ENCODE data around the gene CLEC4D.
A peak's percentile ranks its signal among the peaks of the same experiment; 100 is the strongest.
"Not testable (repeated sequence)": the region's sequence is repeated elsewhere in the genome, so short reads cannot be mapped to it uniquely, and the experiment has no call there.

Gene CLEC4D

DNA sequence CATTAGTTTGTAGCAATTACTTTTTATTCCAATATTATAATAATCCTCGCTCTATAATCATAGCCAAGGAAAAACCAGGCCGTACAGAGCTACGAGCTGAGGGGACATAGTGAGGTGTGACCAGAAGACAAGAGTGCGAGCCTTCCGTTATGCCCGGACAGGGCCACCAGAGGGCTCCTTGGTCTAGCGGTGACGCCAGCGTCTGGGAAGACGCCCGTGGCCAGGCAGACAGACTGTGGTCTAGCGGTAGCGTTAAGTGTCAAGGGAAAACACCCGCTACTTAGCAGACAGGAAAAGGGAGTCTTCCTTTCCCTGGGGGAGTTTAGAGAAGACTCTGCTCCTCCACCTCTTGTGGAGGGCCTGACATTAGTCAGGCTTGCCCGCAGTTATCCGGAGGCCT is 24.5 kb downstream of the CLEC4D start:
- not testable (repeated sequence) for DNase-seq

DNA sequence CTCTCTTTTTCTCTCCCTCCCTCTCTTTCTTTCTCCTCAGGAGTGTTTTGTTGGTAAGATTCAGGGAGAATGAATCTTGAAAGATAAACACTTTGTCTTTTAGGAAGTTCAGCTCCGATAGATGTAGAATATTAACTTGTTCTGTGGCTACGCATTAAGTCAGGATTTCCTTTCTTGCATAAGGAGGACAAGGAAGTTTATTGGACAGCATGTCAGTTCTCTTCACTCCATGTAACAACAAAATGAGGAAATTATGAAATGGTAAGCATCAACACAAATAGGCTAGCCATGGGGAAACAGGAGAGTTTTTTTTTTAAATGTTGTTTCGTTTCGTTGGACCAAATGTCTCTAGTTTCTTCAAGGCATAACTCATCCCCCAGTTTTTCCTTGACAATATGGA is 27.5 kb downstream of the CLEC4D start, which contains the start of gene CLEC4E:
Gene CLEC4E, minus strand, starts transcription at position 75 of the 400 bp plus-strand sequence. CDS start 108 bp downstream, outside the sequence.
- DNase-seq = not testable (repeated sequence)

- no peak for DNase-seq
Measured at GRCh38 chr12:8541562-8541961, 28.3 kb downstream of the CLEC4D start.

DNA sequence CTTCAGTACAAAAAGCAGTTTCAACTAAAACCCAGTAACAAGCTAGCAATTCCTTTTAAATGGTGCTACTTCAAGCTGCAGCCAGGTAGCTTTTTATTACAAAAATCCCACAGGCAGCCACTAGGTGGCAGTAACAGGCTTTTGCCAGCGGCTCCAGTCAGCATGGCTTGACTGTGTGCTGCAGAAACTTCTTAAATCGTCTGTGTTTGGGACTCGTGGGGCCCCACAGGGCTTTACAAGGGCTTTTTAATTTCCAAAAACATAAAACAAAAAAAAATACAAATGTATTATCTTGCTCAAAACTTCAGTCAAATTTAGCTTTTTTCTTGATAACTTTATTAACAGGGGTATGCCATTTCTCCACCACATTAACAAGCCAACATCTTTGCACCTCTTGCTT is 31.0 kb downstream of the CLEC4D start:
- DNase-seq = peak; percentile 84

- no peak for DNase-seq
Measured at GRCh38 chr12:8546591-8546990, 33.3 kb downstream of the CLEC4D start.

- DNase-seq = no peak
Measured at GRCh38 chr12:8547645-8548044, 34.3 kb downstream of the CLEC4D start.

DNA sequence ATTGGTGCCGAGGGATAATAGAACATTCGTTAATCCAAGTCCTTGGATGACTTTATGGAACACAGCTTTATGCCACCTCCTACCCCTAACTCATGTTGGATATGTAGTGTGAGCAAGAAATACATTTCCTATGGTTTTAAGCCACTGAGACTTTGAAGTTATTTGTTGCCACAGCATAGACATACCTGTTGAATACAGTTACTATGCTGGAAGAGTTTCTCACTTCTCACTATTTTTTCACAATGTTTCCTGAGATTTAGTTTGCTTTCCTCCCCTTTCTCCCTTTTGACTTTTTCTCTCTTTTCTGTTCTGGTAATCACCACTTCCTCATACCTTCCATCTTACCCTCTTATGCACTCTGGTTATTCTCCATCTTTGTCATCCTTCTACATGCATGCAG is 34.9 kb downstream of the CLEC4D start:
- DNase-seq = no peak

GRCh38 chr12:8549381-8549780 is 36.1 kb downstream of the CLEC4D start:
- no peak for DNase-seq

- DNase-seq = no peak
Measured at GRCh38 chr12:8553088-8553627, 39.9 kb downstream of the CLEC4D start.

DNA sequence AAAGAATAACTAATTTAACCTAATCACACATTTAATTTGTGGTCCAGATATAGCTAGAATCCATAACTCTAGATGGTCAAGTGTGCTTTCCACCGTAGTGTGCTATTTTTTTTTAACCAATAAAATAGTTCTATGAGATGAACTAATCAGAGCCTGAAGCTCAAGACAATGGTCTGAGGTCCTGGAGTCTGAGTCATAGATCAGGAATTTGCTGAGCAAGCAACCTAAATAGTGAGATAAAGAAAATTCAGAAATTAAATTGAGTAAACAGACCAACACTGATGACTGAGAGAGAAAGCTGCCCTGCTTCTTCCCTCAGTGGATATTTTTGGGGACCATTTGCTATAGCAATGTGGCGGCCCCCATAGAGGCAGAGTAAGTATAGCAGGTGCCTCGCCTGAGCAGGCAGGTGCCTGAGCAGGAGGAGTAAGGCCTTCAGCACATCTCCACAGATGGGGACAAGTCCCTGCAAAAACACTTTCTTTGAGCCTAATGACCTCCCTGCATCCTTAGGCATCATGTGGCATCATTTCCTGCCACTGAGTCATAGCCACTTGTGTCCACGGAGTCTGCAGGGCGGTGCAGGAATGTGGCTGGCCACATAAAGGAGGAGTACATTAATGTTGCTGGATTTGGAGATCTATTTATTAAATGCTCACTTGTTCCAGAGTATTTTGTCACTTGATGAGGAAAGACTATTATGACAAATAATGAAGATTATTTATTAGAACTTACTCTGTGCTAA is 41.3 kb downstream of the CLEC4D start:
- DNase-seq = no peak

GRCh38 chr12:8556531-8557097 is 43.3 kb downstream of the CLEC4D start:
- no peak for DNase-seq

GRCh38 chr12:8559676-8560075 is 46.4 kb downstream of the CLEC4D start:
- DNase-seq = no peak

DNA sequence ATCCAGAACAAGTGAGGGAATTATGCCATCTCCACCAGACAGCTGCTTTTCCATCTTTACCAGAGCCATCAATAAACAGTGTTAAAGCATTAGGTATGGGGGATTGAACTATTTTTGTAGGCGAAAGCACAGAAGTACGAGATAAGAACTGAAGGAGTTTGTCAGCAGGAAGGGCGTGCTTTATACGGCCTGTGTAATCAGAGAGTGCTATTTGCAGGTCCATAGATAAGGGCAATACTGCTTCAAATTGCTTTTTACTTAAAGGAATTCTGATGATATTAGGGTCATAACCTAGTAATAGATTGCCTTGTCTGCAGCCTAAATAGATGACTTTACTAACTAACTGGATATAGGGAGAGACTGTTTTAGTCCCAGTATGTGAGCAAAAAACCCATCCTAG is 47.7 kb downstream of the CLEC4D start:
- DNase-seq = no peak

DNA sequence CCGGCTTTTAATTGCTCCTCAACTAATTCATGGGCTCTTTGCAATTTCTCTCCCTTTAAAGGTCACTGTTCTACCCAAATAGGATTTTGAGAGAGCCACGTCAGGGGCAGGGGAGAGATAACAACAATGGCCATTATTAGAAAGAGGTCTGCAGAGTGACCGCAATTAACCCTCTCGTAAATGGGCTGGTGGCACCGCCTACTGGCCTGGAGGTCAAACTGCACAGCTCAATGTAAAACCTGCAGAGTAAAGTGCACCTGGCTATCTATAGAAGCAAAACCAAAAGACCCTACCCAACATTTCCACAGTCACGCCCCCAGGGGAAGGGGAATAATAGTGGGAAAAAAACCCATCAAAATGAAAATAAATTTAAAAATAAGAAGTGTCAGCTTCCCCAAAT is 49.0 kb downstream of the CLEC4D start:
- DNase-seq = peak; percentile 51

DNA sequence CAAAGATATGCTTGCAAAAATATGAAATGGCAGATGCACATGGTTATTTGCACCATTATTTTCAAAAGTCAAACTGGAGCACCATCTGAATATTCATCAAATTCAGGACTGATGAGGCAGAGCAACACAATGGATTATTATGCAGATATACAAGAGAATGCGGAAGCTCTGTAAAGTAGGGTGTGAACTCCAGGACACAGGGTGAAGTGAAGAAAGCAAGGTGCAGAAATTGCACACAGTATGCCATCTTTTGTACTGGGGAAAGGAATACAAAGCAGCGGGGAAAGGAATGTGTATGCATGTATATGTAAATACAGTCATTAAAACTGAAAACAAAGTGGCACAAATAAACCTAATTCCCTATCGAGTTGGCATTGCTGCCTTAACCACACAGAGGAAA is 50.1 kb downstream of the CLEC4D start:
- no peak for DNase-seq

DNA sequence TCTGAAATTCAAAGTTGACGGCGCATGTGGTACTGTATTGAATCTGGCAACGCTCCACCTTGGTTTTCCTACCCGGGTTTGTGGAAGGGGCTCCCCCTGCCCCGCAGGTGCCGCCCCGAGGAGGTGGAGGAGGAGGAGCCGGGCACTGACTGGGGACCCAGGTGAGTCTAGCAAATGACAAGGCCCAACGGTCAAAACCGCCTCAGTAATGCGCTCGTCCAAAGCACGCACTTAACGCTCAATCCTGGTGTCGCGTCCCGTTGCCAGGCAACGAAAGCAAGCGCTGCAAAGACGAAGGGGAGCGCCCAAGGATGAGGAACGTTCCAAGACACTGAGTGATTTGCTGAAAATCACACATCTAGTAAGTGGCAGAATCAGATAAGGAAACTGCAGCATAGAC is 51.4 kb downstream of the CLEC4D start:
- DNase-seq = no peak

GRCh38 chr12:8566052-8566451 is 52.7 kb downstream of the CLEC4D start:
- DNase-seq = not testable (repeated sequence)

DNA sequence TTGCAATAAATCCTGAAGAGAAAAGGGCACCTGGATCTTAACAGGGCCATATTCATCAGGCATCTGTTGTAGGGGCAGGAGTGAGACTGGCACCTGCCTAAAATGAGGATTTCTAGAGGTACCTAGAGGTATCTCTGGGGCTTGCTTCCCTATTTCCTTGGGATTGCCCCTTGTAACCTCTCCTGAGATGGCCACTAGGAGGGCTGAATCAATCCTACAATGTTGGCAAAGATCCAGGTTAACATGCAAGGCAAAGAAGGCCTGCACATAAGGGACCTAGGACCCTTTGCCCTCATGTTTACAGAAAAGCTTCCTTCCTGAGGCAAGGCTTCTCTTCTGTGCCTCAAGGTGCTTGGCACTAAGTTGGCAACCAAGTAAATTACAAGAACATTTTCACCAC is 53.2 kb downstream of the CLEC4D start:
- DNase-seq = no peak

Measured in OCI-M1 (cell line).